NT2/D1 (cell line): ENCODE data around the gene VSTM2B.

Experiments used
- YY1 ChIP-seq: IDR thresholded peaks from 2 replicates; pipeline ENCODE4 v1.6.1; 2011; ENCODE audit not compliant: insufficient read length, insufficient read depth
- ZNF274 ChIP-seq: IDR thresholded peaks from 2 replicates; pipeline ENCODE4 v1.6.1; 2011; ENCODE audit warnings: mild to moderate bottlenecking, low read depth, low read length

DNA sequence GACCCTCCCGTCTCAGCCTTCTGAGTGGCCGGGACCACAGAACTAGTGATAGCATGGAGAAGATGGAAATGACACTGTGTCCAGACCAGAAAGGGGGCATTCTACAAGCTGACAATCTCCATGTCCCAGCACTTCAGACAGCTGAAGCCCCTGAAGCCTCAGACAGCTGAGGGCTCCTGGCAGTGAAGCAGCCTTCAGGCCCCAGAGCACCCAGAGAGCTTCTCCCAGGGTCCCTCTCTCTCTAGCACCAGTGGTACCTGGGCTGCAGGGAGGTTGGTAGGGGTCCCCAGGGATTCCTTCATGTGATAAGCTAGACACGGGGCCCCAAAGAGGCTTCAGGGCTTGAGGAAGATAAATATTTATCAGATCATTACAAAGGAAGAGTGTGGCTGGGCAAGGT is 72.7 kb downstream of the VSTM2B start:
- TF ChIP-seq YY1 (no peak), ZNF274 (no peak)
